WTC11 (cell line): ENCODE data around the gene MCM10.

Experiments used
- AR ChIP-seq: fragments of 250-450 bp; sonication (Bioruptor Pico); IDR thresholded peaks from 2 replicates; pipeline ENCODE4 v1.9.0; 2021; ENCODE audit warnings: mild to moderate bottlenecking
- ERG ChIP-seq: fragments of 250-450 bp; sonication (Bioruptor Pico); IDR thresholded peaks from 2 replicates; pipeline ENCODE4 v1.8.0; 2021; ENCODE audit warnings: mild to moderate bottlenecking
- ESRRA ChIP-seq: sonication (generic); formaldehyde crosslinking; IDR thresholded peaks from 2 replicates; pipeline ENCODE4 v1.8.1; 2022; ENCODE audit warnings: mild to moderate bottlenecking, missing genetic modification reagents, borderline replicate concordance
- JUN ChIP-seq: sonication (generic); formaldehyde crosslinking; IDR thresholded peaks from 2 replicates; pipeline ENCODE4 v1.8.0; 2023; ENCODE audit warnings: mild to moderate bottlenecking, missing genetic modification reagents
- MLX ChIP-seq: sonication (generic); formaldehyde crosslinking; IDR thresholded peaks from 2 replicates; pipeline ENCODE4 v1.8.1; 2023; ENCODE audit warnings: mild to moderate bottlenecking, missing genetic modification reagents, moderate library complexity
- NFYB ChIP-seq: sonication (generic); formaldehyde crosslinking; conservative IDR thresholded peaks from 2 replicates; pipeline ENCODE4 v1.8.0; 2022; ENCODE audit warnings: low read depth, missing genetic modification reagents
- SMAD3 ChIP-seq: sonication (generic); formaldehyde crosslinking; IDR thresholded peaks from 2 replicates; pipeline ENCODE4 v1.8.0; 2022; ENCODE audit warnings: missing genetic modification reagents, mild to moderate bottlenecking, borderline replicate concordance
- SOX15 ChIP-seq: fragments of 250-450 bp; sonication (Bioruptor Pico); IDR thresholded peaks from 2 replicates; pipeline ENCODE4 v1.9.0; 2021; ENCODE audit warnings: mild to moderate bottlenecking
- TEAD4 ChIP-seq: sonication (generic); formaldehyde crosslinking; IDR thresholded peaks from 2 replicates; pipeline ENCODE4 v1.8.0; 2022; ENCODE audit warnings: mild to moderate bottlenecking, missing genetic modification reagents
- ZNF317 ChIP-seq: sonication (generic); formaldehyde crosslinking; IDR thresholded peaks from 2 replicates; pipeline ENCODE4 v1.8.1; 2023; ENCODE audit warnings: low read depth, mild to moderate bottlenecking, moderate library complexity, missing genetic modification reagents, borderline replicate concordance
- TF ChIP-seq, protein P1 (sequence below): fragments of 200-600 bp; IDR thresholded peaks from 2 replicates; pipeline ENCODE4 v1.8.0; 2022; ENCODE audit warnings: antibody characterized with exemption
- TF ChIP-seq, protein P2 (sequence below): sonication (generic); formaldehyde crosslinking; IDR thresholded peaks from 2 replicates; pipeline ENCODE4 v1.8.0; 2022; ENCODE audit warnings: mild to moderate bottlenecking, missing genetic modification reagents
- TF ChIP-seq, protein P3 (sequence below): sonication (generic); formaldehyde crosslinking; conservative IDR thresholded peaks from 2 replicates; pipeline ENCODE4 v1.8.1; 2023; ENCODE audit warnings: mild to moderate bottlenecking, low read depth, missing genetic modification reagents, moderate library complexity
- TF ChIP-seq, protein P4 (sequence below): sonication (generic); formaldehyde crosslinking; conservative IDR thresholded peaks from 2 replicates; pipeline ENCODE4 v1.8.1; 2022; ENCODE audit warnings: mild to moderate bottlenecking, missing genetic modification reagents

DNA sequence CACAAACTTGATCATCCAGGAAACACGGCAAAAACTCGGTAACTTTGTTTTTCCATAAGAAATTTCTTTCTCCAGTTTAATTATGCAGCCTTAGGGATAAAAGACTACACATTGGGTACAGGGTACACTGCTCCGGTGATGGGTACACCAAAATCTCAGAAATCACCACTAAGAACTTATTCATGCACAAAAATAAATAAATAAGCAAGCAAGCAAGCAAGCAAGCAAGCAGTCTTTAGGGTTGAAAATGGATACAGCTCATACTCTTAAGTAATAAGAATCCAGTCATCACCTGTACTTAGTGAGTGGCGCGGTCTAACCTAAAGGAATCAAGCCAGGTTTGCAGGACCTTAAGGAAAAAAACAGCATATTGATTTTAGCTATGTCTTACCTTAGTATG lies 30.0 kb downstream of the MCM10 start:
- TF ChIP-seq ESRRA, result no peak
- TF ChIP-seq NFYB, result no peak
- no peak for TF ChIP-seq SMAD3 (CRISPR knock-in tag)
- no peak for TF ChIP-seq TEAD4 (CRISPR knock-in tag)
- TF ChIP-seq, protein P1, sequence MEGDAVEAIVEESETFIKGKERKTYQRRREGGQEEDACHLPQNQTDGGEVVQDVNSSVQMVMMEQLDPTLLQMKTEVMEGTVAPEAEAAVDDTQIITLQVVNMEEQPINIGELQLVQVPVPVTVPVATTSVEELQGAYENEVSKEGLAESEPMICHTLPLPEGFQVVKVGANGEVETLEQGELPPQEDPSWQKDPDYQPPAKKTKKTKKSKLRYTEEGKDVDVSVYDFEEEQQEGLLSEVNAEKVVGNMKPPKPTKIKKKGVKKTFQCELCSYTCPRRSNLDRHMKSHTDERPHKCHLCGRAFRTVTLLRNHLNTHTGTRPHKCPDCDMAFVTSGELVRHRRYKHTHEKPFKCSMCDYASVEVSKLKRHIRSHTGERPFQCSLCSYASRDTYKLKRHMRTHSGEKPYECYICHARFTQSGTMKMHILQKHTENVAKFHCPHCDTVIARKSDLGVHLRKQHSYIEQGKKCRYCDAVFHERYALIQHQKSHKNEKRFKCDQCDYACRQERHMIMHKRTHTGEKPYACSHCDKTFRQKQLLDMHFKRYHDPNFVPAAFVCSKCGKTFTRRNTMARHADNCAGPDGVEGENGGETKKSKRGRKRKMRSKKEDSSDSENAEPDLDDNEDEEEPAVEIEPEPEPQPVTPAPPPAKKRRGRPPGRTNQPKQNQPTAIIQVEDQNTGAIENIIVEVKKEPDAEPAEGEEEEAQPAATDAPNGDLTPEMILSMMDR, result no peak
- no peak for TF ChIP-seq MLX (CRISPR knock-in tag)
- no peak for TF ChIP-seq AR (CRISPR knock-in tag)
- no peak for TF ChIP-seq SOX15 (CRISPR knock-in tag)
- no peak for TF ChIP-seq ZNF317
- no peak for TF ChIP-seq ERG (CRISPR knock-in tag)
- TF ChIP-seq, protein P2, sequence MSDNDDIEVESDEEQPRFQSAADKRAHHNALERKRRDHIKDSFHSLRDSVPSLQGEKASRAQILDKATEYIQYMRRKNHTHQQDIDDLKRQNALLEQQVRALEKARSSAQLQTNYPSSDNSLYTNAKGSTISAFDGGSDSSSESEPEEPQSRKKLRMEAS, result no peak
- TF ChIP-seq, protein P3, sequence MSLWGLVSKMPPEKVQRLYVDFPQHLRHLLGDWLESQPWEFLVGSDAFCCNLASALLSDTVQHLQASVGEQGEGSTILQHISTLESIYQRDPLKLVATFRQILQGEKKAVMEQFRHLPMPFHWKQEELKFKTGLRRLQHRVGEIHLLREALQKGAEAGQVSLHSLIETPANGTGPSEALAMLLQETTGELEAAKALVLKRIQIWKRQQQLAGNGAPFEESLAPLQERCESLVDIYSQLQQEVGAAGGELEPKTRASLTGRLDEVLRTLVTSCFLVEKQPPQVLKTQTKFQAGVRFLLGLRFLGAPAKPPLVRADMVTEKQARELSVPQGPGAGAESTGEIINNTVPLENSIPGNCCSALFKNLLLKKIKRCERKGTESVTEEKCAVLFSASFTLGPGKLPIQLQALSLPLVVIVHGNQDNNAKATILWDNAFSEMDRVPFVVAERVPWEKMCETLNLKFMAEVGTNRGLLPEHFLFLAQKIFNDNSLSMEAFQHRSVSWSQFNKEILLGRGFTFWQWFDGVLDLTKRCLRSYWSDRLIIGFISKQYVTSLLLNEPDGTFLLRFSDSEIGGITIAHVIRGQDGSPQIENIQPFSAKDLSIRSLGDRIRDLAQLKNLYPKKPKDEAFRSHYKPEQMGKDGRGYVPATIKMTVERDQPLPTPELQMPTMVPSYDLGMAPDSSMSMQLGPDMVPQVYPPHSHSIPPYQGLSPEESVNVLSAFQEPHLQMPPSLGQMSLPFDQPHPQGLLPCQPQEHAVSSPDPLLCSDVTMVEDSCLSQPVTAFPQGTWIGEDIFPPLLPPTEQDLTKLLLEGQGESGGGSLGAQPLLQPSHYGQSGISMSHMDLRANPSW (CRISPR knock-in tag), result no peak
- TF ChIP-seq JUN (CRISPR knock-in tag), result no peak
- TF ChIP-seq, protein P4, sequence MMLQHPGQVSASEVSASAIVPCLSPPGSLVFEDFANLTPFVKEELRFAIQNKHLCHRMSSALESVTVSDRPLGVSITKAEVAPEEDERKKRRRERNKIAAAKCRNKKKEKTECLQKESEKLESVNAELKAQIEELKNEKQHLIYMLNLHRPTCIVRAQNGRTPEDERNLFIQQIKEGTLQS, result no peak
